ENCODE results near the gene PALD1.

PALD1 gene

GRCh38 chr10:70507966-70508365 is 29.4 kb downstream of the PALD1 start:
- DNase-seq = no peak

GRCh38 chr10:70508912-70509756 is 30.6 kb downstream of the PALD1 start:
- no peak for DNase-seq

- DNase-seq = no peak
Measured at GRCh38 chr10:70509757-70510147, 31.2 kb downstream of the PALD1 start.

GRCh38 chr10:70510453-70510852 is 31.9 kb downstream of the PALD1 start:
- DNase-seq = no peak

GRCh38 chr10:70510904-70511303 is 32.3 kb downstream of the PALD1 start:
- DNase-seq = no peak

GRCh38 chr10:70512149-70512639 is 33.6 kb downstream of the PALD1 start:
- DNase-seq = no peak

- no peak for DNase-seq
Measured at GRCh38 chr10:70513848-70514309, 35.3 kb downstream of the PALD1 start.

GRCh38 chr10:70514591-70514990 is 36.0 kb downstream of the PALD1 start:
- no peak for DNase-seq

GRCh38 chr10:70515035-70515667 is 36.6 kb downstream of the PALD1 start:
- DNase-seq = no peak

- no peak for DNase-seq
Measured at GRCh38 chr10:70518695-70519094, 40.1 kb downstream of the PALD1 start.

- no peak for DNase-seq
Measured at GRCh38 chr10:70523057-70523456, 44.5 kb downstream of the PALD1 start.

- DNase-seq = no peak
Measured at GRCh38 chr10:70523549-70523948, 45.0 kb downstream of the PALD1 start.

GRCh38 chr10:70528314-70528713 is 49.7 kb downstream of the PALD1 start:
- no peak for DNase-seq

GRCh38 chr10:70528741-70529362 is 50.3 kb downstream of the PALD1 start:
- no peak for DNase-seq

GRCh38 chr10:70529848-70530247 is 51.3 kb downstream of the PALD1 start:
- DNase-seq = no peak

- DNase-seq = no peak
Measured at GRCh38 chr10:70530315-70530714, 51.7 kb downstream of the PALD1 start.

- DNase-seq = no peak
Measured at GRCh38 chr10:70532554-70533188, 54.1 kb downstream of the PALD1 start.

GRCh38 chr10:70533189-70533558 is 54.6 kb downstream of the PALD1 start:
- no peak for DNase-seq

- DNase-seq = no peak
Measured at GRCh38 chr10:70534281-70534680, 55.7 kb downstream of the PALD1 start.

- no peak for DNase-seq
Measured at GRCh38 chr10:70535001-70535400, 56.4 kb downstream of the PALD1 start.

GRCh38 chr10:70535451-70535850 is 56.9 kb downstream of the PALD1 start:
- no peak for DNase-seq

- no peak for DNase-seq
Measured at GRCh38 chr10:70536196-70536861, 57.8 kb downstream of the PALD1 start.
